Measurements from ENCODE around the gene CAPN5. TPM values are rescaled to one million over a fixed set of nuclear protein-coding genes. Genes with fewer than 3 reads are reported as not detected.

Gene CAPN5
- total and polyA plus RNA-seq, 2 of the 8 experiments (the other 6 are each of a cell fraction or from before 2014, with no cell fraction given), result 21.5 to 22.4 TPM

DNA sequence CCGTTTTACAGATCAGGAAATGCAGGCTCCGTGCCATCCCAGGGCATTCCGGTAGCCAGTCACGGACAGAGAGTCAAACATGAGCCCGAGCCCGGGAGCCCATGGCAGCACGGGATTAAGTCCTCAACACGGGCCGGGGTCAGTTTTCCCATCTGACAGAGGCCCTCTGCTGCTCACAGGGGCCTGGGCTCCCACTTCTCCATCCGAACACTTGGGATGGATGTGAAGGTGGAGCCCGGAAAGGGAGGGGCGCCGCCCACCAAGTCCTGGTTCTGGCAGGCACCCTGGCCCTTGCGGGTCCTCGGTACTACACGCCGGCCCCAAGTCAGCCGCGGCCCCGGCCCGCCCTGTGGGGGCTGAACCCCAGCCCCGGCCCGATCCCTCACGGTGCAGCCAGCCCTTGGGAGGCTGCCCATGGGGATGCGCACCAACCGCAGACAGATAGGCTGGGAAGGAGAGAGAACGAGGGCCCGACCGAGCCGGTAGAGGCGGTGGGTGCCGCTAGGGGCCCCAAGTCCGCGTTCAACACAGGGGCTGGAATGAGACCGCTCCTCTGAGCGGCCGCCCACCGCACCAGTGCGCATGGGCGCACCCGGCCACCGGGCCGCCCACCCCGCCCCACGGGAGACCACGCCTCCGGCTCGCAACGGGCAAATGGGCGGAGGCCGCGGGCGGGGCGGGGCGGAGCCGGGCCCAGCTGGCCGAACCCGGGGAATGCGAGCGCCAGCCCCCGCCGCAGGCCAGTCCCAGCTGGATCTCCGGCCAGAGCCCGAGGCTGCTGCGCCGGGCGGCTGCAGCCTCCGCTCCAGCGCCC lies at the start of gene CAPN5 (continued):
- TF ChIP-seq MAFK (IDR thresholded peaks at IDR 0.05; ENCODE audit: low read depth, low read length) (no peak), CBX8 (IDR thresholded peaks at IDR 0.05; ENCODE audit: borderline replicate concordance, low read depth, low read length) (no peak), POLR2A (IDR thresholded peaks at IDR 0.05; ENCODE audit: control extremely low read depth in 1 of 2, low read depth in 2 of 2, low read length in 2 of 2) (peak in 1 of 2 experiments; percentile 88; a peak in 2 of 3 replicates), SIN3A (conservative IDR thresholded peaks at IDR 0.05 in 1 of 2, IDR thresholded peaks at IDR 0.05 in 1 of 2; ENCODE audit: low read depth in 1 of 2, low read length in 2 of 2) (peak in 1 of 2 experiments; percentile 22; a peak in 2 of 4 replicates), BCL11A (IDR thresholded peaks at IDR 0.05; ENCODE audit: low read depth in 2 of 2, low read length in 2 of 2) (no peak), CEBPB (IDR thresholded peaks at IDR 0.05; ENCODE audit: low read depth, low read length) (no peak), CREB1 (IDR thresholded peaks at IDR 0.05) (no peak), SIRT6 (IDR thresholded peaks at IDR 0.05; ENCODE audit: low read length) (no peak), CTBP2 (IDR thresholded peaks at IDR 0.05; ENCODE audit: borderline replicate concordance, insufficient read depth, insufficient read length, low read length) (no peak), TAF1 (IDR thresholded peaks at IDR 0.05; ENCODE audit: low read depth, low read length) (peak; percentile 87)
- TF ChIP-seq, protein P1, sequence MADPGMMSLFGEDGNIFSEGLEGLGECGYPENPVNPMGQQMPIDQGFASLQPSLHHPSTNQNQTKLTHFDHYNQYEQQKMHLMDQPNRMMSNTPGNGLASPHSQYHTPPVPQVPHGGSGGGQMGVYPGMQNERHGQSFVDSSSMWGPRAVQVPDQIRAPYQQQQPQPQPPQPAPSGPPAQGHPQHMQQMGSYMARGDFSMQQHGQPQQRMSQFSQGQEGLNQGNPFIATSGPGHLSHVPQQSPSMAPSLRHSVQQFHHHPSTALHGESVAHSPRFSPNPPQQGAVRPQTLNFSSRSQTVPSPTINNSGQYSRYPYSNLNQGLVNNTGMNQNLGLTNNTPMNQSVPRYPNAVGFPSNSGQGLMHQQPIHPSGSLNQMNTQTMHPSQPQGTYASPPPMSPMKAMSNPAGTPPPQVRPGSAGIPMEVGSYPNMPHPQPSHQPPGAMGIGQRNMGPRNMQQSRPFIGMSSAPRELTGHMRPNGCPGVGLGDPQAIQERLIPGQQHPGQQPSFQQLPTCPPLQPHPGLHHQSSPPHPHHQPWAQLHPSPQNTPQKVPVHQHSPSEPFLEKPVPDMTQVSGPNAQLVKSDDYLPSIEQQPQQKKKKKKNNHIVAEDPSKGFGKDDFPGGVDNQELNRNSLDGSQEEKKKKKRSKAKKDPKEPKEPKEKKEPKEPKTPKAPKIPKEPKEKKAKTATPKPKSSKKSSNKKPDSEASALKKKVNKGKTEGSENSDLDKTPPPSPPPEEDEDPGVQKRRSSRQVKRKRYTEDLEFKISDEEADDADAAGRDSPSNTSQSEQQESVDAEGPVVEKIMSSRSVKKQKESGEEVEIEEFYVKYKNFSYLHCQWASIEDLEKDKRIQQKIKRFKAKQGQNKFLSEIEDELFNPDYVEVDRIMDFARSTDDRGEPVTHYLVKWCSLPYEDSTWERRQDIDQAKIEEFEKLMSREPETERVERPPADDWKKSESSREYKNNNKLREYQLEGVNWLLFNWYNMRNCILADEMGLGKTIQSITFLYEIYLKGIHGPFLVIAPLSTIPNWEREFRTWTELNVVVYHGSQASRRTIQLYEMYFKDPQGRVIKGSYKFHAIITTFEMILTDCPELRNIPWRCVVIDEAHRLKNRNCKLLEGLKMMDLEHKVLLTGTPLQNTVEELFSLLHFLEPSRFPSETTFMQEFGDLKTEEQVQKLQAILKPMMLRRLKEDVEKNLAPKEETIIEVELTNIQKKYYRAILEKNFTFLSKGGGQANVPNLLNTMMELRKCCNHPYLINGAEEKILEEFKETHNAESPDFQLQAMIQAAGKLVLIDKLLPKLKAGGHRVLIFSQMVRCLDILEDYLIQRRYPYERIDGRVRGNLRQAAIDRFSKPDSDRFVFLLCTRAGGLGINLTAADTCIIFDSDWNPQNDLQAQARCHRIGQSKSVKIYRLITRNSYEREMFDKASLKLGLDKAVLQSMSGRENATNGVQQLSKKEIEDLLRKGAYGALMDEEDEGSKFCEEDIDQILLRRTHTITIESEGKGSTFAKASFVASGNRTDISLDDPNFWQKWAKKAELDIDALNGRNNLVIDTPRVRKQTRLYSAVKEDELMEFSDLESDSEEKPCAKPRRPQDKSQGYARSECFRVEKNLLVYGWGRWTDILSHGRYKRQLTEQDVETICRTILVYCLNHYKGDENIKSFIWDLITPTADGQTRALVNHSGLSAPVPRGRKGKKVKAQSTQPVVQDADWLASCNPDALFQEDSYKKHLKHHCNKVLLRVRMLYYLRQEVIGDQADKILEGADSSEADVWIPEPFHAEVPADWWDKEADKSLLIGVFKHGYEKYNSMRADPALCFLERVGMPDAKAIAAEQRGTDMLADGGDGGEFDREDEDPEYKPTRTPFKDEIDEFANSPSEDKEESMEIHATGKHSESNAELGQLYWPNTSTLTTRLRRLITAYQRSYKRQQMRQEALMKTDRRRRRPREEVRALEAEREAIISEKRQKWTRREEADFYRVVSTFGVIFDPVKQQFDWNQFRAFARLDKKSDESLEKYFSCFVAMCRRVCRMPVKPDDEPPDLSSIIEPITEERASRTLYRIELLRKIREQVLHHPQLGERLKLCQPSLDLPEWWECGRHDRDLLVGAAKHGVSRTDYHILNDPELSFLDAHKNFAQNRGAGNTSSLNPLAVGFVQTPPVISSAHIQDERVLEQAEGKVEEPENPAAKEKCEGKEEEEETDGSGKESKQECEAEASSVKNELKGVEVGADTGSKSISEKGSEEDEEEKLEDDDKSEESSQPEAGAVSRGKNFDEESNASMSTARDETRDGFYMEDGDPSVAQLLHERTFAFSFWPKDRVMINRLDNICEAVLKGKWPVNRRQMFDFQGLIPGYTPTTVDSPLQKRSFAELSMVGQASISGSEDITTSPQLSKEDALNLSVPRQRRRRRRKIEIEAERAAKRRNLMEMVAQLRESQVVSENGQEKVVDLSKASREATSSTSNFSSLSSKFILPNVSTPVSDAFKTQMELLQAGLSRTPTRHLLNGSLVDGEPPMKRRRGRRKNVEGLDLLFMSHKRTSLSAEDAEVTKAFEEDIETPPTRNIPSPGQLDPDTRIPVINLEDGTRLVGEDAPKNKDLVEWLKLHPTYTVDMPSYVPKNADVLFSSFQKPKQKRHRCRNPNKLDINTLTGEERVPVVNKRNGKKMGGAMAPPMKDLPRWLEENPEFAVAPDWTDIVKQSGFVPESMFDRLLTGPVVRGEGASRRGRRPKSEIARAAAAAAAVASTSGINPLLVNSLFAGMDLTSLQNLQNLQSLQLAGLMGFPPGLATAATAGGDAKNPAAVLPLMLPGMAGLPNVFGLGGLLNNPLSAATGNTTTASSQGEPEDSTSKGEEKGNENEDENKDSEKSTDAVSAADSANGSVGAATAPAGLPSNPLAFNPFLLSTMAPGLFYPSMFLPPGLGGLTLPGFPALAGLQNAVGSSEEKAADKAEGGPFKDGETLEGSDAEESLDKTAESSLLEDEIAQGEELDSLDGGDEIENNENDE (IDR thresholded peaks at IDR 0.05; ENCODE audit: insufficient replicate concordance, low read length), result no peak
